Non-pigmented ciliary epithelial cell (primary cell): ENCODE data around the gene CLSTN3.

ENCODE experiments used
- DNase-seq: peaks from one replicate; pipeline ENCODE4 v3.0.0-alpha.2; 2010; ENCODE audit warnings: low read depth

CLSTN3 gene

GRCh38 chr12:7129872-7130691, at the start of gene CLSTN3:
Gene CLSTN3, plus strand, starts transcription at chr12:7130371. Its CDS starts 278 bp downstream, at chr12:7130649.
- no peak for DNase-seq

- no peak for DNase-seq
Observed at GRCh38 chr12:7081037-7081436, 49.1 kb upstream of the CLSTN3 start.

- DNase-seq: no peak
Observed at GRCh38 chr12:7083125-7083524, 47.0 kb upstream of the CLSTN3 start.

GRCh38 chr12:7089196-7089871, 40.8 kb upstream of the CLSTN3 start:
- DNase-seq: no peak

- no peak for DNase-seq
Observed at GRCh38 chr12:7090222-7090998, 39.8 kb upstream of the CLSTN3 start.

GRCh38 chr12:7091171-7091570, 39.0 kb upstream of the CLSTN3 start:
- no peak for DNase-seq

- no peak for DNase-seq
Observed at GRCh38 chr12:7091660-7092228, 38.4 kb upstream of the CLSTN3 start.

- DNase-seq: no peak
Observed at GRCh38 chr12:7092229-7092985, 37.8 kb upstream of the CLSTN3 start, which contains the start of gene C1R. Gene C1R, minus strand, starts transcription at chr12:7092445. Its CDS starts 57 bp downstream, at chr12:7092388.

GRCh38 chr12:7092986-7093460, 37.1 kb upstream of the CLSTN3 start:
- DNase-seq: no peak

GRCh38 chr12:7093486-7093885, 36.7 kb upstream of the CLSTN3 start:
- no peak for DNase-seq

GRCh38 chr12:7093892-7094291, 36.3 kb upstream of the CLSTN3 start:
- DNase-seq: no peak

- DNase-seq: no peak
Observed at GRCh38 chr12:7096006-7096932, 33.9 kb upstream of the CLSTN3 start.

- no peak for DNase-seq
Observed at GRCh38 chr12:7096979-7097378, 33.2 kb upstream of the CLSTN3 start.

- DNase-seq: no peak
Observed at GRCh38 chr12:7099290-7099996, 30.7 kb upstream of the CLSTN3 start.

- DNase-seq: no peak
Observed at GRCh38 chr12:7100239-7100638, 29.9 kb upstream of the CLSTN3 start.

GRCh38 chr12:7101047-7101693, 29.0 kb upstream of the CLSTN3 start:
- DNase-seq: no peak

- DNase-seq: no peak
Observed at GRCh38 chr12:7101694-7102131, 28.5 kb upstream of the CLSTN3 start.

- DNase-seq: no peak
Observed at GRCh38 chr12:7102582-7102981, 27.6 kb upstream of the CLSTN3 start.
